Vagina (tissue), 2 donors: Measurements from ENCODE around the gene ATOH8. TPM values are rescaled to one million over a fixed set of nuclear protein-coding genes. Genes with fewer than 3 reads are reported as not detected.
A peak's percentile ranks its signal among the peaks of the same experiment; 100 is the strongest.

Source experiments
- DNase-seq, 2 donors: peaks; one replicate each; pipeline ENCODE4 v3.0.0-alpha.2; 2017; ENCODE audit errors: extremely low spot score in 2 of 2
- H3K27ac ChIP-seq: fragments of 200-600 bp; sonication (generic); one replicate; pipeline ENCODE4 v1.5.1; 2019
- H3K27me3 ChIP-seq: fragments of 200-600 bp; sonication (generic); one replicate; pipeline ENCODE4 v1.5.1; 2019
- H3K36me3 ChIP-seq, 2 donors: fragments of 200-600 bp; sonication (generic); one replicate each; pipeline ENCODE4 v1.5.1; 2017 to 2019
- H3K4me1 ChIP-seq: fragments of 200-600 bp; sonication (generic); one replicate; pipeline ENCODE4 v1.5.1; 2019
- H3K4me3 ChIP-seq, 2 donors: fragments of 200-600 bp; sonication (generic); 1 replicate in 1 of 2; 2 replicates in 1 of 2; pipeline ENCODE4 v1.5.1; 2016 to 2019
- H3K9me3 ChIP-seq: fragments of 200-600 bp; sonication (generic); one replicate; pipeline ENCODE4 v1.5.1; 2019
- CTCF ChIP-seq, 3 experiments: fragments of 450-650 bp in 2 of 3; fragments of 200-600 bp in 1 of 3; sonication (generic) in 1 of 3; IDR thresholded peaks; one replicate each; pipeline ENCODE4 v1.5.1; 2017 to 2019; ENCODE audit warnings: antibody characterized with exemption in 3 of 3, mild to moderate bottlenecking in 2 of 3, moderate library complexity in 2 of 3
- POLR2A ChIP-seq, 2 donors: fragments of 450-650 bp; IDR thresholded peaks; one replicate each; pipeline ENCODE4 v1.6.1; 2017; ENCODE audit warnings: antibody characterized with exemption in 2 of 2, mild to moderate bottlenecking in 2 of 2, moderate library complexity in 2 of 2
- POLR2AphosphoS5 ChIP-seq, 2 donors: sonication (generic); formaldehyde crosslinking; IDR thresholded peaks; one replicate each; pipeline ENCODE4 v1.9.0; 2017; ENCODE audit warnings: antibody characterized with exemption in 2 of 2, mild to moderate bottlenecking in 2 of 2, low read depth in 1 of 2; ENCODE audit not compliant: insufficient read depth in 1 of 2
- intact Hi-C: fragments of 100-400 bp; cut with DNase I; formaldehyde crosslinking; loops from one replicate; pipeline ENCODE4 v1.15.1; 2023
- total RNA-seq: library from RNA; depleted of rRNA; stranded (reverse); fragments of >200 nt; gene quantifications from one replicate; pipeline ENCODE4 v1.2.3, GENCODE V29; 2016

The ATOH8 gene
- total RNA-seq, 1 donor from 2014 or later, result 66.5 TPM

GRCh38 chr2:85710687-85711577, 42.9 kb upstream of the ATOH8 start:
- DNase-seq, result peak; percentile 74 to 85
- no peaks in the 10 kb centered on the region for H3K27me3 ChIP-seq
- no peaks in the 10 kb centered on the region for H3K36me3 ChIP-seq
- intact Hi-C loops, result loop anchor here (10.0 kb wide), 1 partner anchor 374 kb away; no protein-coding TSS in a partner anchor
- H3K27ac ChIP-seq, result peak overlapping the region; percentile 64
- peak in 1 of 2 donors; percentile 44 for TF ChIP-seq POLR2AphosphoS5 (IDR thresholded peaks at IDR 0.05; ENCODE audit: insufficient read depth in 1 of 2, low read depth in 1 of 2)
- TF ChIP-seq CTCF (IDR thresholded peaks at IDR 0.05), result no peak
- no peak overlapping the region for H3K4me3 ChIP-seq
- H3K9me3 ChIP-seq, result no peaks in the 10 kb centered on the region
- peaks cover 5% of the 10 kb centered on the region for H3K4me1 ChIP-seq

- peaks cover 5% of the 10 kb centered on the region for H3K4me1 ChIP-seq
- TF ChIP-seq CTCF (IDR thresholded peaks at IDR 0.05), result no peak
- TF ChIP-seq POLR2AphosphoS5 (IDR thresholded peaks at IDR 0.05; ENCODE audit: insufficient read depth in 1 of 2, low read depth in 1 of 2), result no peak
- TF ChIP-seq POLR2A (IDR thresholded peaks at IDR 0.05), result no peak
- H3K27ac ChIP-seq, result peak overlapping the region; percentile 64
- no peak overlapping the region for H3K4me3 ChIP-seq
- H3K27me3 ChIP-seq, result no peaks in the 10 kb centered on the region
- peak; percentile 70 to 82 for DNase-seq
- no peaks in the 10 kb centered on the region for H3K9me3 ChIP-seq
- intact Hi-C loops, result loop anchor here (10.0 kb wide), 1 partner anchor 373 kb away; no protein-coding TSS in a partner anchor
- H3K36me3 ChIP-seq, result no peaks in the 10 kb centered on the region
Measured at GRCh38 chr2:85711578-85712060, 42.2 kb upstream of the ATOH8 start.

- H3K4me1 ChIP-seq, result peaks cover 5% of the 10 kb centered on the region
- H3K9me3 ChIP-seq, result no peaks in the 10 kb centered on the region
- H3K36me3 ChIP-seq, result no peaks in the 10 kb centered on the region
- H3K4me3 ChIP-seq, result no peak overlapping the region
- no peak for TF ChIP-seq POLR2A (IDR thresholded peaks at IDR 0.05)
- TF ChIP-seq CTCF (IDR thresholded peaks at IDR 0.05), result no peak
- no peak for TF ChIP-seq POLR2AphosphoS5 (IDR thresholded peaks at IDR 0.05; ENCODE audit: insufficient read depth in 1 of 2, low read depth in 1 of 2)
- peak overlapping the region; percentile 64 for H3K27ac ChIP-seq
- H3K27me3 ChIP-seq, result no peaks in the 10 kb centered on the region
- DNase-seq, result peak; percentile 47 to 52
- intact Hi-C loops, result loop anchor here (10.0 kb wide), 1 partner anchor 372 kb away; no protein-coding TSS in a partner anchor
Measured at GRCh38 chr2:85712336-85712735, 41.5 kb upstream of the ATOH8 start.

- no peak overlapping the region for H3K4me3 ChIP-seq
- no peaks in the 10 kb centered on the region for H3K36me3 ChIP-seq
- peak; percentile 46 to 80 for DNase-seq
- H3K9me3 ChIP-seq, result no peaks in the 10 kb centered on the region
- H3K4me1 ChIP-seq, result peaks cover 9% of the 10 kb centered on the region
- no peaks in the 10 kb centered on the region for H3K27me3 ChIP-seq
- H3K27ac ChIP-seq, result peak overlapping the region; percentile 38
- intact Hi-C loops, result loop anchor here (10.0 kb wide), 1 partner anchor 372 kb away; no protein-coding TSS in a partner anchor
- TF ChIP-seq POLR2A (IDR thresholded peaks at IDR 0.05) (no peak), CTCF (IDR thresholded peaks at IDR 0.05) (no peak), POLR2AphosphoS5 (IDR thresholded peaks at IDR 0.05; ENCODE audit: insufficient read depth in 1 of 2, low read depth in 1 of 2) (no peak)
Measured at GRCh38 chr2:85712849-85713612, 40.8 kb upstream of the ATOH8 start.
